HL-60 (cell line): ENCODE measurements around the gene RPS6KL1.

Experiments
- DNase-seq, 2 experiments: peaks; one replicate each; pipeline ENCODE4 v3.0.0-alpha.2; 2010 to 2020; ENCODE audit warnings: low read depth in 1 of 2, low spot score in 1 of 2
- H3K27ac ChIP-seq: fragments of 250-450 bp; sonication (Bioruptor Pico); replicated peaks from 2 replicates; pipeline ENCODE4 v1.5.1; 2020; ENCODE audit warnings: mild to moderate bottlenecking, moderate library complexity
- H3K27me3 ChIP-seq: fragments of 250-450 bp; sonication (Bioruptor Pico); 2 replicates; pipeline ENCODE4 v1.5.1; 2021; ENCODE audit warnings: mild to moderate bottlenecking, moderate library complexity; ENCODE audit not compliant: insufficient read depth, poor library complexity, severe bottlenecking
- H3K4me3 ChIP-seq: replicated peaks from 2 replicates; pipeline ENCODE4 v1.5.1; 2011; ENCODE audit warnings: mild to moderate bottlenecking, control low read depth, low read length; ENCODE audit not compliant: insufficient read depth
- GABPA ChIP-seq: IDR thresholded peaks from 2 replicates; pipeline ENCODE4 v1.6.1; 2012; ENCODE audit warnings: low read depth
- POLR2AphosphoS5 ChIP-seq: IDR thresholded peaks from 2 replicates; pipeline ENCODE4 v1.6.1; 2012; ENCODE audit warnings: low read depth
- SPI1 ChIP-seq: IDR thresholded peaks from 2 replicates; pipeline ENCODE4 v1.6.1; 2012; ENCODE audit warnings: low read depth, mild to moderate bottlenecking, borderline replicate concordance
- TF ChIP-seq, protein P1 (sequence below): IDR thresholded peaks from one replicate; pipeline ENCODE4 v1.5.1; 2011; ENCODE audit warnings: low read length, control low read depth, inconsistent platforms; ENCODE audit not compliant: insufficient read depth
- TF ChIP-seq, protein P2 (sequence below): IDR thresholded peaks from 2 replicates; pipeline ENCODE4 v1.6.1; 2012; ENCODE audit warnings: low read depth; ENCODE audit not compliant: insufficient replicate concordance

RPS6KL1 gene

DNA sequence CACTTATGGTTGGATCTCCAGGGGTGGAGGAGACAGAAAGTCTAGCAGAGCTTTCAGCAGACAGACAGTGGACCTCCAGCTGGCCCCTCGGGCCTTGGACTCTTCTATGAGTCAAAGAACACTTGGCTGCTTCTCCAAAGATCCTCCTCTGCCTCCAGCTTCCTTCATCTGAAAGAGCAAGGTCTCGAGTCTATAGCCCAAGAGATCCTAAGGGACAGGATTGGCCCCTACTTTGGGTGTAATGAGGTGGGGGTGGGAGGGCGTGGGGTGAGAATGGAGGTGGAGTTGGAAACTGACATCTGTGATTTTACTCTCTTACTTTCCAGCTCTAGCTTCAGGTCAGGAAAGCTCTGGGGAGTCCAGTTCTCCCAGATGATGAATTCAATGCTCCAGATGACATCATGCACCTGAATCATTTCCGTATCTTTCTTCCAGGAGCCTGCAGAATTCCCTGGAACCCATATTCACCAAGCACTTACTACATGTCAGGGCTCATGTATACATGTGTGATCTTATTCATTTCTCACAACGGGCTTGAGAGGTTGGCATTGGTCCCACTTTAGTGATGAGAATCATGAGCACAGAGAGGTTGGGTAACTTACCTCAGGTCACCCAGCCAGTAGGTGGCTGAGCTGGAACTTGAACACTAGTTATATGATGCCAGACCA, 42.6 kb upstream of the RPS6KL1 start:
- TF ChIP-seq, protein P1, sequence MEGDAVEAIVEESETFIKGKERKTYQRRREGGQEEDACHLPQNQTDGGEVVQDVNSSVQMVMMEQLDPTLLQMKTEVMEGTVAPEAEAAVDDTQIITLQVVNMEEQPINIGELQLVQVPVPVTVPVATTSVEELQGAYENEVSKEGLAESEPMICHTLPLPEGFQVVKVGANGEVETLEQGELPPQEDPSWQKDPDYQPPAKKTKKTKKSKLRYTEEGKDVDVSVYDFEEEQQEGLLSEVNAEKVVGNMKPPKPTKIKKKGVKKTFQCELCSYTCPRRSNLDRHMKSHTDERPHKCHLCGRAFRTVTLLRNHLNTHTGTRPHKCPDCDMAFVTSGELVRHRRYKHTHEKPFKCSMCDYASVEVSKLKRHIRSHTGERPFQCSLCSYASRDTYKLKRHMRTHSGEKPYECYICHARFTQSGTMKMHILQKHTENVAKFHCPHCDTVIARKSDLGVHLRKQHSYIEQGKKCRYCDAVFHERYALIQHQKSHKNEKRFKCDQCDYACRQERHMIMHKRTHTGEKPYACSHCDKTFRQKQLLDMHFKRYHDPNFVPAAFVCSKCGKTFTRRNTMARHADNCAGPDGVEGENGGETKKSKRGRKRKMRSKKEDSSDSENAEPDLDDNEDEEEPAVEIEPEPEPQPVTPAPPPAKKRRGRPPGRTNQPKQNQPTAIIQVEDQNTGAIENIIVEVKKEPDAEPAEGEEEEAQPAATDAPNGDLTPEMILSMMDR, result no peak
- TF ChIP-seq POLR2AphosphoS5, result no peak
- no peak for TF ChIP-seq SPI1
- no peak for TF ChIP-seq GABPA
- TF ChIP-seq, protein P2, sequence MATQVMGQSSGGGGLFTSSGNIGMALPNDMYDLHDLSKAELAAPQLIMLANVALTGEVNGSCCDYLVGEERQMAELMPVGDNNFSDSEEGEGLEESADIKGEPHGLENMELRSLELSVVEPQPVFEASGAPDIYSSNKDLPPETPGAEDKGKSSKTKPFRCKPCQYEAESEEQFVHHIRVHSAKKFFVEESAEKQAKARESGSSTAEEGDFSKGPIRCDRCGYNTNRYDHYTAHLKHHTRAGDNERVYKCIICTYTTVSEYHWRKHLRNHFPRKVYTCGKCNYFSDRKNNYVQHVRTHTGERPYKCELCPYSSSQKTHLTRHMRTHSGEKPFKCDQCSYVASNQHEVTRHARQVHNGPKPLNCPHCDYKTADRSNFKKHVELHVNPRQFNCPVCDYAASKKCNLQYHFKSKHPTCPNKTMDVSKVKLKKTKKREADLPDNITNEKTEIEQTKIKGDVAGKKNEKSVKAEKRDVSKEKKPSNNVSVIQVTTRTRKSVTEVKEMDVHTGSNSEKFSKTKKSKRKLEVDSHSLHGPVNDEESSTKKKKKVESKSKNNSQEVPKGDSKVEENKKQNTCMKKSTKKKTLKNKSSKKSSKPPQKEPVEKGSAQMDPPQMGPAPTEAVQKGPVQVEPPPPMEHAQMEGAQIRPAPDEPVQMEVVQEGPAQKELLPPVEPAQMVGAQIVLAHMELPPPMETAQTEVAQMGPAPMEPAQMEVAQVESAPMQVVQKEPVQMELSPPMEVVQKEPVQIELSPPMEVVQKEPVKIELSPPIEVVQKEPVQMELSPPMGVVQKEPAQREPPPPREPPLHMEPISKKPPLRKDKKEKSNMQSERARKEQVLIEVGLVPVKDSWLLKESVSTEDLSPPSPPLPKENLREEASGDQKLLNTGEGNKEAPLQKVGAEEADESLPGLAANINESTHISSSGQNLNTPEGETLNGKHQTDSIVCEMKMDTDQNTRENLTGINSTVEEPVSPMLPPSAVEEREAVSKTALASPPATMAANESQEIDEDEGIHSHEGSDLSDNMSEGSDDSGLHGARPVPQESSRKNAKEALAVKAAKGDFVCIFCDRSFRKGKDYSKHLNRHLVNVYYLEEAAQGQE, result no peak
- Histone ChIP-seq H3K27ac (no peak overlapping the region), H3K27me3 (no peaks in the 10 kb centered on the region), H3K4me3 (no peak overlapping the region)
- DNase-seq, result no peak

DNA sequence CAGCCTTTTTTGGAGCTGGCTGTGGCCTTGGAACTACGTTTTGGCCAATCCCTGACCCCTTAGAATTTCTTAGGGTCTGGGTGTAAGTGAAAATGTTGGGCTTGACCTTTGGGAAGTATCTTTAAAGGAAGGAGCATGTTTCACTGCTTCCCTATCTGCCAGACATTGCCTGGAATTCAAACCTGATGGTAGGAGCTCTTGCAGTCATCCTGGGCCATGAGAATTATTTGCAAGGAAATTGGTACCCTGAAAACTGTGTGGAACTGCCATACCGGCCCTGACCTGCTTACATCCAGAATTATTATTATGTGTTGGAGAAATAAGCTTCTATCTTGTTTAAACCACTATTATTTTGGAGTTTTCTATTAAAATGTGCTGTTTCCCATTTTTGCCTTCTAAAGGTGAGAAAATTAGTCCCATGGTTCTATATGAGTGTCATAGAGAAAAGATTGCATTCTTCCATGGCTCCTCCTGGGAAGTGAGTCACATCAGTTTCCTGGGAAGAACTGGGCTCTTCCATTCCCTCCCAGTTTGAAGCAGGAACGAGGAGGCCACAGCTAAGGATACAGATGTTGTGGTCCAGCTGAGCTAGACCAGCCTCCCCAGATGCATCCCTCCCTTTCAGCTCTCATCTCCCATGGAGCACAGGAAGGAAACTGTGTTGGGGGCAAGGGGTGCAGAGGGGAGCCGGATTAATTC, 41.9 kb upstream of the RPS6KL1 start:
- no peak for TF ChIP-seq GABPA
- no peak for TF ChIP-seq POLR2AphosphoS5
- TF ChIP-seq, protein P1, result no peak
- TF ChIP-seq, protein P2, result no peak
- TF ChIP-seq SPI1, result no peak
- DNase-seq, result no peak
- Histone ChIP-seq H3K4me3 (no peak overlapping the region), H3K27me3 (no peaks in the 10 kb centered on the region), H3K27ac (no peak overlapping the region)

DNA sequence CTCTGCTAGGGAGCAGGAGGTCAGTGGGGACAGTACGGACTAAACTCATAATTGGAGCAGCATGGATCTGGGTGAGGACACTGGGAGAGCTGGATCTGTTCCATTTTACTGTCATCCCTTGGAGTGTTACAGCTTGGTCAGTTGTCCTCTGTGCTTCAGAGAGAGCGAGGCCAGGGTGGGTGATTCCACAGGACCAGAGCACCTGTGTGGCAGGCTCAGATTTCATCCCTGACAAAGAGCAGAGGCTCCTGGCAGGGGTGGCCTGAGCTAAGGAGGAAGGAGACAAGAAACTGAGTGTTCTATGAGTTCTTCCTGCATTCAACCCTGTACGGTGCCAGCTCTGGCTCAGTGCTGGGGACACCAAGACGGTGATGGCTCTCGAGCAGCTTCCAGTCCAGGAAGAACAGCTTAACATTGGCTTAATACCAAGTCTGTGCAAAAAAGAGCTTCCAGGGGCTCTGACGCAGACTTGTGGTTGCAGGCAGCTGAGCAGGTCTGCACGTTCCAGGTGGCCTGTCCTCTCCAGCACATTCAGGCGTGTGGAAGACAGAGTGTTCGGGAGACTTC, 40.7 kb upstream of the RPS6KL1 start:
- H3K4me3 ChIP-seq, result no peak overlapping the region
- H3K27ac ChIP-seq, result no peak overlapping the region
- TF ChIP-seq, protein P1, result no peak
- TF ChIP-seq SPI1 (no peak), POLR2AphosphoS5 (no peak), GABPA (no peak)
- TF ChIP-seq, protein P2, result no peak
- no peaks in the 10 kb centered on the region for H3K27me3 ChIP-seq
- no peak for DNase-seq
